ENCODE data around the gene SSRP1.

GRCh38 chr11:57300785-57301184 is 34.9 kb downstream of the SSRP1 start:
- TF ChIP-seq YY1 (IDR thresholded peaks at IDR 0.05; ENCODE audit: insufficient read depth, insufficient read length) (no peak), ZNF274 (IDR thresholded peaks at IDR 0.05; ENCODE audit: low read depth, low read length) (no peak)
